HepG2 (cell line): Measurements from ENCODE around the gene IFRD1. TPM values are rescaled to one million over a fixed set of nuclear protein-coding genes. Genes with fewer than 3 reads are reported as not detected.

ENCODE experiments used
- FOSL1 ChIP-seq: sonication (generic); formaldehyde crosslinking; IDR thresholded peaks from 2 replicates; pipeline ENCODE4 v1.9.0; 2021; ENCODE audit warnings: missing genetic modification reagents, borderline replicate concordance
- HMG20A ChIP-seq: IDR thresholded peaks from 2 replicates; pipeline ENCODE4 v1.6.1; 2016; ENCODE audit warnings: borderline replicate concordance
- KDM3A ChIP-seq: IDR thresholded peaks from 2 replicates; pipeline ENCODE4 v1.6.1; 2018; ENCODE audit warnings: low read depth, missing compliant biosample characterization
- KMT2B ChIP-seq: IDR thresholded peaks from 2 replicates; pipeline ENCODE4 v1.6.1; 2016; ENCODE audit warnings: missing genetic modification reagents, missing compliant biosample characterization
- MED1 ChIP-seq: sonication (generic); formaldehyde crosslinking; IDR thresholded peaks from 2 replicates; pipeline ENCODE4 v1.4.0; 2020; ENCODE audit warnings: missing genetic modification reagents
- MTF1 ChIP-seq: sonication (generic); formaldehyde crosslinking; IDR thresholded peaks from 2 replicates; pipeline ENCODE4 v1.5.0; 2020; ENCODE audit warnings: missing genetic modification reagents
- NCOR1 ChIP-seq: fragments of 200-600 bp; sonication (generic); IDR thresholded peaks from 2 replicates; pipeline ENCODE4 v1.7.0; 2017; ENCODE audit warnings: antibody characterized with exemption, low read length, borderline replicate concordance
- PITX1 ChIP-seq: sonication (generic); formaldehyde crosslinking; IDR thresholded peaks from 2 replicates; pipeline ENCODE4 v1.5.1; 2020; ENCODE audit warnings: mild to moderate bottlenecking, missing genetic modification reagents
- RFXAP ChIP-seq: sonication (generic); formaldehyde crosslinking; IDR thresholded peaks from 2 replicates; pipeline ENCODE4 v1.4.0; 2020; ENCODE audit warnings: missing genetic modification reagents, borderline replicate concordance
- SCMH1 ChIP-seq: sonication (generic); formaldehyde crosslinking; IDR thresholded peaks from 2 replicates; pipeline ENCODE4 v1.9.0; 2021; ENCODE audit warnings: missing genetic modification reagents, mild to moderate bottlenecking, borderline replicate concordance
- SIX1 ChIP-seq: sonication (generic); formaldehyde crosslinking; IDR thresholded peaks from 2 replicates; pipeline ENCODE4 v1.4.0; 2020; ENCODE audit warnings: missing genetic modification reagents, borderline replicate concordance
- TBX3 ChIP-seq: fragments of 450-650 bp; IDR thresholded peaks from 2 replicates; pipeline ENCODE4 v1.6.1; 2017; ENCODE audit warnings: antibody characterized with exemption, mild to moderate bottlenecking, inconsistent platforms, borderline replicate concordance
- ZHX1 ChIP-seq: sonication (generic); formaldehyde crosslinking; IDR thresholded peaks from 2 replicates; pipeline ENCODE4 v1.8.1; 2022; ENCODE audit warnings: low read depth, mild to moderate bottlenecking, missing genetic modification reagents
- ZNF3 ChIP-seq: IDR thresholded peaks from 2 replicates; pipeline ENCODE4 v1.7.0; 2017; ENCODE audit warnings: inconsistent platforms
- ZNF329 ChIP-seq: sonication (generic); formaldehyde crosslinking; IDR thresholded peaks from 2 replicates; pipeline ENCODE4 v1.9.0; 2021; ENCODE audit warnings: low read depth, mild to moderate bottlenecking, missing genetic modification reagents
- ZNF335 ChIP-seq: sonication (generic); formaldehyde crosslinking; IDR thresholded peaks from 2 replicates; pipeline ENCODE4 v1.4.0; 2020; ENCODE audit warnings: missing genetic modification reagents
- ZNF383 ChIP-seq: sonication (generic); formaldehyde crosslinking; IDR thresholded peaks from 2 replicates; pipeline ENCODE4 v1.4.0; 2020; ENCODE audit warnings: missing genetic modification reagents, mild to moderate bottlenecking, borderline replicate concordance
- ZNF563 ChIP-seq: sonication (generic); formaldehyde crosslinking; IDR thresholded peaks from 2 replicates; pipeline ENCODE4 v1.8.0; 2022; ENCODE audit warnings: mild to moderate bottlenecking, moderate library complexity, missing genetic modification reagents
- polyA plus RNA-seq, 8 experiments: library from polyadenylated mRNA; depleted of rRNA in 3 of 8; stranded (reverse) in 7 of 8; unstranded in 1 of 8; fragments of >200 nt; fragmentation: Illumina TruSeq in 4 of 8; extraction: Trizol in 4 of 8; gene quantifications; 2 replicates each; pipeline versions ENCODE4 v1.2.1 to v1.2.3, GENCODE V29; 2011 to 2016; ENCODE audit warnings: low read depth in 4 of 8, missing spikeins in 1 of 8, mixed read lengths in 1 of 8; ENCODE audit not compliant: insufficient read depth in 1 of 8
- total RNA-seq, 5 experiments: library from RNA; depleted of rRNA; stranded (reverse); fragments of >200 nt; fragmentation: Illumina TruSeq; extraction: Trizol; gene quantifications; 2 replicates each; pipeline ENCODE4 v1.2.3, GENCODE V29; 2016; ENCODE audit warnings: low read depth in 1 of 5
- TF ChIP-seq, protein P1 (sequence below): IDR thresholded peaks from 2 replicates; pipeline ENCODE4 v1.6.1; 2018; ENCODE audit warnings: missing genetic modification reagents, mild to moderate bottlenecking, missing compliant biosample characterization
- TF ChIP-seq, protein P2 (sequence below): IDR thresholded peaks from 2 replicates; pipeline ENCODE4 v1.6.1; 2016; ENCODE audit warnings: low read depth, missing genetic modification reagents, missing compliant biosample characterization

IFRD1 gene
- total and polyA plus RNA-seq, 2 of the 13 experiments (the other 11 are each of a cell fraction or from before 2014, with no cell fraction given) = 50.9 to 55.5 TPM

DNA sequence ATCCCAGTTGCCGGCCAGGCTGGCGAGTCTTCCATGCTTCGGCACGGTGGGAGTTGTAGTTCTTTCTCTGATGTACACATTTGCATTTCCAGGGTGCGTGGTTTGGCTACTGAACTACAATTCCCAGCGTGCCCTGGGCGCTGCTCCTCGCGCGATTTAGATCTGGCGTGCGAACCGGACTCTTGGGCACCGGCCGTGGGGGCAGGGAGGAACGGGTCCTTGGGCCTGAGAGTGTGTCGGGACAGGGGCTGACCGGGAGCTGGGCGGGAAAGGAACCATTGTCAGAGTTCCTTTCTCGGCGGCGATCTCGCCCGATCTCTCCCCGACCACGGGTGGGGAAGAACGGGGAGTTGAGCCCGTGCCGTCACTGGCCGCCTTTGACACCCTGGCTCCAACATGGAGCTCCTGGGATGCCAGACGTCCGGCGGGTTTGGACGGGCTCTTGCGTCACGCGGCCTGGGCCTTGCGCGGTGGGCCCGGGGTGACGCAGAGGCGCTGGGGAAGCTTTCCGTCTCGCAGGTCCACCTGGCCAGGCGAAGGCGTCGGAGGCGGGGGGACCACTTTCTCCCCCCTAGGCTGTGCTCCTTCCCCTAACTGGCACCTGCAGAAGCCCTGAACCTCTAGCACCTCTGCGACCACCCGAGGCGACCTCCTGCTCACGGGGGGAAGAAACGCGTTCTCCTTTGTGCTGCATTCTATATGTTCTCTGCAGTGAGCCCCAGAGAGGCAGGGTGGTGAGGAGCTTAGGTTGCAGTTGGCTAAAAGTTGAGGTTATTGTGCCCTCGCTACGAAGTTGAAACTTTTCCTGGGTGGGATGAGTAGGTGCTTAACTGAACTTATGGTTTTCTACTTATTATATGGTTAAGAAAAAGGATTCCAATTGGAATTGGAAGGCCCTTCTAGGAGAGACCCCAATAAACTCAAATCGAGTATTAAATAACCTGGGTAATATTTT is 824 bp downstream of the IFRD1 start (continued):
- TF ChIP-seq, protein P1, sequence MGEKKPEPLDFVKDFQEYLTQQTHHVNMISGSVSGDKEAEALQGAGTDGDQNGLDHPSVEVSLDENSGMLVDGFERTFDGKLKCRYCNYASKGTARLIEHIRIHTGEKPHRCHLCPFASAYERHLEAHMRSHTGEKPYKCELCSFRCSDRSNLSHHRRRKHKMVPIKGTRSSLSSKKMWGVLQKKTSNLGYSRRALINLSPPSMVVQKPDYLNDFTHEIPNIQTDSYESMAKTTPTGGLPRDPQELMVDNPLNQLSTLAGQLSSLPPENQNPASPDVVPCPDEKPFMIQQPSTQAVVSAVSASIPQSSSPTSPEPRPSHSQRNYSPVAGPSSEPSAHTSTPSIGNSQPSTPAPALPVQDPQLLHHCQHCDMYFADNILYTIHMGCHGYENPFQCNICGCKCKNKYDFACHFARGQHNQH = peak; percentile 47; the same call in 1 of the 2 replicates
- TF ChIP-seq ZNF335 (CRISPR knock-in tag) (0 out of 2 replicates have a peak, but pooled peaks have one; percentile 47), ZNF3 (CRISPR knock-in tag) (no peak), ZNF563 (CRISPR knock-in tag) (peak; percentile 77), RFXAP (CRISPR knock-in tag) (no peak; the same call in 1 of the 2 replicates), ZNF329 (0 out of 2 replicates have a peak, but pooled peaks have one; percentile 44), NCOR1 (no peak), MED1 (peak; percentile 26), HMG20A (CRISPR knock-in tag) (no peak), SIX1 (CRISPR knock-in tag) (no peak), PITX1 (CRISPR knock-in tag) (no peak; the same call in 1 of the 2 replicates), KDM3A (CRISPR knock-in tag) (peak; percentile 23; the same call in 1 of the 2 replicates), KMT2B (peak; percentile 87), ZNF383 (CRISPR knock-in tag) (peak; percentile 86; the same call in 1 of the 2 replicates), FOSL1 (no peak), ZHX1 (CRISPR knock-in tag) (no peak; the same call in 1 of the 2 replicates), MTF1 (CRISPR knock-in tag) (no peak), SCMH1 (no peak), TBX3 (0 out of 2 replicates have a peak, but pooled peaks have one; percentile 33)
- TF ChIP-seq, protein P2, sequence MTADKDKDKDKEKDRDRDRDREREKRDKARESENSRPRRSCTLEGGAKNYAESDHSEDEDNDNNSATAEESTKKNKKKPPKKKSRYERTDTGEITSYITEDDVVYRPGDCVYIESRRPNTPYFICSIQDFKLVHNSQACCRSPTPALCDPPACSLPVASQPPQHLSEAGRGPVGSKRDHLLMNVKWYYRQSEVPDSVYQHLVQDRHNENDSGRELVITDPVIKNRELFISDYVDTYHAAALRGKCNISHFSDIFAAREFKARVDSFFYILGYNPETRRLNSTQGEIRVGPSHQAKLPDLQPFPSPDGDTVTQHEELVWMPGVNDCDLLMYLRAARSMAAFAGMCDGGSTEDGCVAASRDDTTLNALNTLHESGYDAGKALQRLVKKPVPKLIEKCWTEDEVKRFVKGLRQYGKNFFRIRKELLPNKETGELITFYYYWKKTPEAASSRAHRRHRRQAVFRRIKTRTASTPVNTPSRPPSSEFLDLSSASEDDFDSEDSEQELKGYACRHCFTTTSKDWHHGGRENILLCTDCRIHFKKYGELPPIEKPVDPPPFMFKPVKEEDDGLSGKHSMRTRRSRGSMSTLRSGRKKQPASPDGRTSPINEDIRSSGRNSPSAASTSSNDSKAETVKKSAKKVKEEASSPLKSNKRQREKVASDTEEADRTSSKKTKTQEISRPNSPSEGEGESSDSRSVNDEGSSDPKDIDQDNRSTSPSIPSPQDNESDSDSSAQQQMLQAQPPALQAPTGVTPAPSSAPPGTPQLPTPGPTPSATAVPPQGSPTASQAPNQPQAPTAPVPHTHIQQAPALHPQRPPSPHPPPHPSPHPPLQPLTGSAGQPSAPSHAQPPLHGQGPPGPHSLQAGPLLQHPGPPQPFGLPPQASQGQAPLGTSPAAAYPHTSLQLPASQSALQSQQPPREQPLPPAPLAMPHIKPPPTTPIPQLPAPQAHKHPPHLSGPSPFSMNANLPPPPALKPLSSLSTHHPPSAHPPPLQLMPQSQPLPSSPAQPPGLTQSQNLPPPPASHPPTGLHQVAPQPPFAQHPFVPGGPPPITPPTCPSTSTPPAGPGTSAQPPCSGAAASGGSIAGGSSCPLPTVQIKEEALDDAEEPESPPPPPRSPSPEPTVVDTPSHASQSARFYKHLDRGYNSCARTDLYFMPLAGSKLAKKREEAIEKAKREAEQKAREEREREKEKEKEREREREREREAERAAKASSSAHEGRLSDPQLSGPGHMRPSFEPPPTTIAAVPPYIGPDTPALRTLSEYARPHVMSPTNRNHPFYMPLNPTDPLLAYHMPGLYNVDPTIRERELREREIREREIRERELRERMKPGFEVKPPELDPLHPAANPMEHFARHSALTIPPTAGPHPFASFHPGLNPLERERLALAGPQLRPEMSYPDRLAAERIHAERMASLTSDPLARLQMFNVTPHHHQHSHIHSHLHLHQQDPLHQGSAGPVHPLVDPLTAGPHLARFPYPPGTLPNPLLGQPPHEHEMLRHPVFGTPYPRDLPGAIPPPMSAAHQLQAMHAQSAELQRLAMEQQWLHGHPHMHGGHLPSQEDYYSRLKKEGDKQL = no peak
